Activated CD8-positive, alpha-beta T cell treated with anti-CD3 and anti-CD28 coated beads for 36 hours (primary cell): Measurements from ENCODE around the gene GNG7. TPM values are rescaled to one million over a fixed set of nuclear protein-coding genes. Genes with fewer than 3 reads are reported as not detected.
"Not testable (repeated sequence)": the region's sequence is repeated elsewhere in the genome, so short reads cannot be mapped to it uniquely, and the experiment has no call there.

Source experiments
- ATAC-seq: fragments of 200-7000 bp; cut with Tn5 transposase; one replicate; pipeline ENCODE4 v1.10.0; 2021; ENCODE audit warnings: mild to moderate bottlenecking, moderate library complexity
- CTCF ChIA-PET: fragments of 350-600 bp; sonication (Branson Sonifier 250); formaldehyde crosslinking; loops from one replicate; lab custom pipeline; 2021; ENCODE audit warnings: antibody characterized with exemption; lab: Charles Lee
- POLR2A ChIA-PET: fragments of 350-600 bp; sonication (Branson Sonifier 250); formaldehyde crosslinking; loops from one replicate; lab custom pipeline; 2021; ENCODE audit warnings: antibody characterized with exemption; lab: Charles Lee
- DNase-seq: peaks from one replicate; pipeline ENCODE4 v3.0.0-alpha.2; 2020
- H3K27ac Mint-ChIP-seq: one replicate; pipeline ENCODE4 v1.8.0; 2021; ENCODE audit warnings: mild to moderate bottlenecking, mixed read lengths
- H3K27me3 Mint-ChIP-seq: one replicate; pipeline ENCODE4 v1.8.0; 2021; ENCODE audit warnings: mixed read lengths
- H3K36me3 Mint-ChIP-seq: one replicate; pipeline ENCODE4 v1.8.0; 2021; ENCODE audit warnings: low read depth, mixed read lengths
- H3K4me1 Mint-ChIP-seq: one replicate; pipeline ENCODE4 v1.8.0; 2021; ENCODE audit warnings: low read depth, mixed read lengths
- H3K4me3 Mint-ChIP-seq: one replicate; pipeline ENCODE4 v1.8.0; 2021; ENCODE audit warnings: mild to moderate bottlenecking, moderate library complexity, mixed read lengths
- H3K9me3 Mint-ChIP-seq: one replicate; pipeline ENCODE4 v1.8.0; 2021; ENCODE audit warnings: mixed read lengths
- intact Hi-C: fragments of 100-400 bp; cut with micrococcal nuclease; formaldehyde crosslinking; loops from one replicate; pipeline ENCODE4 v1.10.0; 2022
- total RNA-seq, 2 experiments: library from RNA; stranded (reverse); gene quantifications; one replicate each; pipeline ENCODE4 v1.2.3, GENCODE V29; 2021
- TF ChIP-seq, protein P1 (sequence below): fragments of 200-600 bp; IDR thresholded peaks from one replicate; pipeline ENCODE4 v1.8.0; 2022; ENCODE audit warnings: antibody characterized with exemption, mild to moderate bottlenecking

The GNG7 gene
- total RNA-seq, 2 experiments from 2014 or later, result 0.27 to 0.32 TPM

DNA sequence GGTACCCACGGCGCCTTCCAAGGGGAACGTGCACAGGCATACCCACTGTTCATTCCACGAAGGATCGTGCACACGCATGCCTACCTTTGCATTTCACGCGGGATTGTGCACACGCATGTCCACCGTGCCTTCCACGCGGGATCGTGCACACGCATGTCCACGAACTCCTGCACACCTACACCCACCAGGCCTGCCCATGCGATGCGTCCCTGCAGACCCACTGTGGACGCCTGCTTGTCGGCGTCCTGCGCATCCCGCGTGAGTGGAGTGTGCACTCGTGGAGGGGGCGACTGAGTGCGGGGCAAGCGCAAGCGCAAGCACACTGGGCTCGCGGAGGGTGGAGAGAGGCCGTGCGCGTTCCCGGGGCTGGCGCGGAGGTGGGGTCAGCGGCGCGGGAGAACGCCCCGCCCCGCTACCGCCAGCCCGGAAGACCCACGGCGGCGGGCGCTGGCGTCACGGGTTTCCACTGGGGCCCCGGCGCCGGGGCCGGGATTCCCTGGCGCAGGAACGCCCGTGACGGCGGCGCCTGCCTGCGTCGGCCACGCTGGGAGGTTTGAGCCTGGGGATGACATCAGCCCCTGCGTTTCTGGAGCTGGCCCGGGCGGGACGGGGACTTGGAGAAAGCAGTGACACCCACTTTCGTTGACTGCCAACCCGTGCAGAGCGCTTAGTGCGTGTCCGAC, 207.9 kb downstream of the GNG7 start:
- Mint-ChIP-seq H3K4me1 (peaks cover 27% of the 10 kb centered on the region), H3K27ac (no peak overlapping the region), H3K36me3 (no peaks in the 10 kb centered on the region), H3K27me3 (peaks cover 24% of the 10 kb centered on the region), H3K9me3 (no peaks in the 10 kb centered on the region), H3K4me3 (peak overlapping the region; percentile 47)
- intact Hi-C loops, result no loop called here
- CTCF ChIA-PET, result interaction anchor here (1.0 to 1.2 kb wide), 2 partner anchors 16 to 117 kb away, joined by 3 to 4 read pairs; no protein-coding TSS in a partner anchor
- TF ChIP-seq, protein P1, sequence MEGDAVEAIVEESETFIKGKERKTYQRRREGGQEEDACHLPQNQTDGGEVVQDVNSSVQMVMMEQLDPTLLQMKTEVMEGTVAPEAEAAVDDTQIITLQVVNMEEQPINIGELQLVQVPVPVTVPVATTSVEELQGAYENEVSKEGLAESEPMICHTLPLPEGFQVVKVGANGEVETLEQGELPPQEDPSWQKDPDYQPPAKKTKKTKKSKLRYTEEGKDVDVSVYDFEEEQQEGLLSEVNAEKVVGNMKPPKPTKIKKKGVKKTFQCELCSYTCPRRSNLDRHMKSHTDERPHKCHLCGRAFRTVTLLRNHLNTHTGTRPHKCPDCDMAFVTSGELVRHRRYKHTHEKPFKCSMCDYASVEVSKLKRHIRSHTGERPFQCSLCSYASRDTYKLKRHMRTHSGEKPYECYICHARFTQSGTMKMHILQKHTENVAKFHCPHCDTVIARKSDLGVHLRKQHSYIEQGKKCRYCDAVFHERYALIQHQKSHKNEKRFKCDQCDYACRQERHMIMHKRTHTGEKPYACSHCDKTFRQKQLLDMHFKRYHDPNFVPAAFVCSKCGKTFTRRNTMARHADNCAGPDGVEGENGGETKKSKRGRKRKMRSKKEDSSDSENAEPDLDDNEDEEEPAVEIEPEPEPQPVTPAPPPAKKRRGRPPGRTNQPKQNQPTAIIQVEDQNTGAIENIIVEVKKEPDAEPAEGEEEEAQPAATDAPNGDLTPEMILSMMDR, result no peak
- POLR2A ChIA-PET, result interaction anchor here (0.7 to 2.9 kb wide), 4 partner anchors 10 to 24 kb away, joined by 3 to 12 read pairs (median 4); partner anchors contain the start of gene GADD45B
- peak; percentile 68 for ATAC-seq
- peak; percentile 57 for DNase-seq

DNA sequence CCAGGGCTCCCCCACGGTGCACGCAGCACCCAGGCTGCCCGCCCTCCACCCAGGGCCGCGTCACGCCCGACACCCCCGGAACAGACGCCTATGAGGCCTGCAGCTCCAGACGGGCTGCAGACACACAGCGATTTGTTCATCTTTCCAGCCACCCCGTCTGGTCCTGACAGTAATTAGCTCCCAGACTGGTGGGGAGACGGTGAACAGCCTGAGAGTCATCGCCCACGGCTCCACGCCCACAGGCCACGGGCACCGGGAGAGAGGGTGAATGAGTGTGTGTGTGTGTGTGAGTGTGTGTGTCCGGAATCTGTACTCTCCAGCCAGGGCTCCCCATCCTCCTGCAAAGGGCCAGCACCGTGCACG, 208.4 kb downstream of the GNG7 start:
- Mint-ChIP-seq H3K9me3 (no peaks in the 10 kb centered on the region), H3K4me1 (peaks cover 30% of the 10 kb centered on the region), H3K36me3 (no peaks in the 10 kb centered on the region), H3K27ac (no peak overlapping the region), H3K4me3 (peak overlapping the region; percentile 47), H3K27me3 (peaks cover 27% of the 10 kb centered on the region)
- CTCF ChIA-PET, result interaction anchor here (1.2 kb wide), 1 partner anchor 15 kb away, joined by 3 read pairs; no protein-coding TSS in a partner anchor
- TF ChIP-seq, protein P1, result no peak
- POLR2A ChIA-PET, result no interaction called here
- no peak for ATAC-seq
- intact Hi-C loops, result no loop called here
- no peak for DNase-seq

DNA sequence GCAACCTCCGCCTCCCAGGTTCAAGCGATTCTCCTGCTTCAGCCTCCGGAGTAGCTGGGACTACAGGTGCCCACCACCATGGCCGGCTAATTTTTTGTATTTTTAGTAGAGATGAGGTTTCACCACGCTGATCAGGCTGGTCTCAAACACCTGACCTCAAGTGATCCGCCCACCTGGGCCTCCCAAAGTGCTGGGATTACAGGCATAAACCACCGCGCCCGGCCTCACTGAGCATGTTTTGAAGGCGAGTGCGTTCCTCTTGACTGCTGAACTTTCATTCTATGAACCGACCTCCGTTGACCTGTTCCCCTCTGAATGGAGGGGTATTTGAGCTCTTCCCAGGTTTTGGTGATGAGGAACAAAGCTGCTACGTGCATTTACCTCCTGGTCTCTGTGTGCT, 209.0 kb downstream of the GNG7 start:
- H3K4me1 Mint-ChIP-seq, result peaks cover 34% of the 10 kb centered on the region
- peaks cover 32% of the 10 kb centered on the region for H3K27me3 Mint-ChIP-seq
- intact Hi-C loops, H3K27ac Mint-ChIP-seq, H3K9me3 Mint-ChIP-seq, H3K36me3 Mint-ChIP-seq, DNase-seq, ATAC-seq, H3K4me3 Mint-ChIP-seq: not testable (repeated sequence)
- ChIA-PET POLR2A (interaction anchor here (1.3 to 1.4 kb wide), 2 partner anchors 9 to 17 kb away, joined by 4 to 6 read pairs; partner anchors contain the start of gene GADD45B), CTCF (interaction anchor here (0.9 kb wide), 1 partner anchor 86 kb away, joined by 3 read pairs; no protein-coding TSS in a partner anchor)

DNA sequence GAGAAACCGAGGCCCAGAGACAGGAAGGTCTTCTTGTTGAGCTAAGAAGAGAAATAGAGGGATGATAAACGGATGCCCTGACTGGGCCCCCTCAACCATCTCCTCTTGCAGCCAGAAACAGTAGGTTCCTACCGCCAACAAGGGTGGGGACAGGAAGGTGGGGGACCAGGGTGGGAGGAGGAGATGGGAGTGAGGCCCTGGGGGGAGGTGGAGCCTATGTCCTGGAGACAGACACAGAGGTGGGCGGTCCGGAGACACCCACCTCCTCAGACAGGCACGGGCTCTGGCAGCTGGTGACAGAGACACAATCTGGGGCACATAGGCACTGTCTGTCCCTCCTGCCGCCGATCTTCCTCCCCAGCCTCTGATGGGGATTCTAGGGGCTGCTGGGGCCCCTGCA, 209.6 kb downstream of the GNG7 start:
- H3K27ac Mint-ChIP-seq, result no peak overlapping the region
- CTCF ChIA-PET, result interaction anchor here (0.9 kb wide), 1 partner anchor 87 kb away, joined by 3 read pairs; no protein-coding TSS in a partner anchor
- no peak overlapping the region for H3K4me3 Mint-ChIP-seq
- H3K27me3 Mint-ChIP-seq, result peaks cover 34% of the 10 kb centered on the region
- POLR2A ChIA-PET, result interaction anchor here (1.3 to 1.4 kb wide), 2 partner anchors 10 to 17 kb away, joined by 4 to 6 read pairs; partner anchors contain the start of gene GADD45B
- no peaks in the 10 kb centered on the region for H3K36me3 Mint-ChIP-seq
- intact Hi-C loops, result no loop called here
- ATAC-seq (no peak), DNase-seq (no peak)
- TF ChIP-seq, protein P1, result no peak
- no peaks in the 10 kb centered on the region for H3K9me3 Mint-ChIP-seq
- peaks cover 35% of the 10 kb centered on the region for H3K4me1 Mint-ChIP-seq

DNA sequence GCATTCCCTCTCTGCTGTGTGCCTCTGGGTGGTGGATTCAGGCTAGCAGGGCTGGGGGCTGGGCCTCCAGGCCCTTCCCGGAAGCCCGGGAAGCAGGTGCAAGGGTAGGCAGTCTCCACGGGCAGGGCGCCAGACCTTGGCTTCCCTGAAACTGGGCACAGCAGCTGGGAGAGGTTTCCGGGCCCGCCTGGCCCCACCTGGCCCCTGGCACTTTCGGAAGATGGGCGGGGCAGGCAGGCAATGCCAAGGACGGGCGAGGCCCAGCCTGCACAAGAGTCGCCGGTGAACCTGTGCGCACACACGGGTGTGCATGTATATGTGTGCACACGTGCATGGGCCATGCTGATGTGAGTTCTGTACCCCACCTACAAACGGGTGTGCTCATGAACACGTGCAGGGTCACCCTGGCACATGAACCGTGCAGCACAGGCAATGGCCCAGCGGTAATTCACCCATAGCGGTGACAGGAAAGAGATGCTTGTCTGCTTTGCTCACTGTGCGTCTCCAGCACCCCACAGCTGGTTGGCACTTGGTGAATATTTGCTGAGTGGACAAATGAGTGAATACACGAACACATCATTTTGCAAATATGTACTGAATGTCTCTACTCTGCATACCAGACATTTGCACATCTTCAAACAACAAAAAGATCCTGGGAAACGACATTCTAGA, 211.2 kb downstream of the GNG7 start:
- TF ChIP-seq, protein P1, result no peak
- ATAC-seq, result no peak
- H3K27me3 Mint-ChIP-seq, result peaks cover 37% of the 10 kb centered on the region
- no peak overlapping the region for H3K4me3 Mint-ChIP-seq
- CTCF ChIA-PET, result interaction anchor here (1.1 kb wide), 1 partner anchor 120 kb away, joined by 3 read pairs; no protein-coding TSS in a partner anchor
- no peak overlapping the region for H3K27ac Mint-ChIP-seq
- DNase-seq, result no peak
- H3K36me3 Mint-ChIP-seq, result no peaks in the 10 kb centered on the region
- intact Hi-C loops, result no loop called here
- no peaks in the 10 kb centered on the region for H3K9me3 Mint-ChIP-seq
- POLR2A ChIA-PET, result interaction anchor here (1.0 kb wide), 1 partner anchor 14 kb away, joined by 5 read pairs; no protein-coding TSS in a partner anchor
- H3K4me1 Mint-ChIP-seq, result peaks cover 36% of the 10 kb centered on the region
